Measurements from ENCODE around the gene PIK3IP1. TPM values are rescaled to one million over a fixed set of nuclear protein-coding genes. Genes with fewer than 3 reads are reported as not detected.
"Not testable (repeated sequence)": the region's sequence is repeated elsewhere in the genome, so short reads cannot be mapped to it uniquely, and the experiment has no call there.

PIK3IP1 gene, protein sequence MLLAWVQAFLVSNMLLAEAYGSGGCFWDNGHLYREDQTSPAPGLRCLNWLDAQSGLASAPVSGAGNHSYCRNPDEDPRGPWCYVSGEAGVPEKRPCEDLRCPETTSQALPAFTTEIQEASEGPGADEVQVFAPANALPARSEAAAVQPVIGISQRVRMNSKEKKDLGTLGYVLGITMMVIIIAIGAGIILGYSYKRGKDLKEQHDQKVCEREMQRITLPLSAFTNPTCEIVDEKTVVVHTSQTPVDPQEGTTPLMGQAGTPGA
- 10 to 100 TPM in 1 of 10 donors, 1 to 10 TPM in 9; 2.8 to 13.2 (median 4.0) TPM for polyA plus RNA-seq (ENCODE audit: insufficient read length in 10 of 10)
- long read RNA-seq, donor 1, partial matches to known transcripts = 0 of 3 reads
- long read RNA-seq, donor 1, other reads (novel, unspliced or antisense) = 0 of 3 reads
- long read RNA-seq, donor 2 = 0 reads
- long read RNA-seq, donor 3 = 0 reads
- long read RNA-seq, donor 4 = 0 reads
- long read RNA-seq, donor 5, partial matches to known transcripts = 0 of 4 reads
- long read RNA-seq, donor 5, other reads (novel, unspliced or antisense) = 0 of 4 reads
- long read RNA-seq, donor 6, partial matches to known transcripts = 0 of 1 reads
- long read RNA-seq, donor 6, other reads (novel, unspliced or antisense) = 0 of 1 reads
- long read RNA-seq, donor 7 = 0 reads
- long read RNA-seq, donor 8, partial matches to known transcripts = 0 of 1 reads
- long read RNA-seq, donor 8, other reads (novel, unspliced or antisense) = 0 of 1 reads
- long read RNA-seq, donor 9 = 0 reads

GRCh38 chr22:31292236-31292989 lies at the start of gene PIK3IP1:
Gene PIK3IP1, minus strand, starts transcription at chr22:31292488. Its CDS starts 144 bp downstream, at chr22:31292344.
- DNase-seq = peak; percentile 76 to 88 (median 84)

DNA sequence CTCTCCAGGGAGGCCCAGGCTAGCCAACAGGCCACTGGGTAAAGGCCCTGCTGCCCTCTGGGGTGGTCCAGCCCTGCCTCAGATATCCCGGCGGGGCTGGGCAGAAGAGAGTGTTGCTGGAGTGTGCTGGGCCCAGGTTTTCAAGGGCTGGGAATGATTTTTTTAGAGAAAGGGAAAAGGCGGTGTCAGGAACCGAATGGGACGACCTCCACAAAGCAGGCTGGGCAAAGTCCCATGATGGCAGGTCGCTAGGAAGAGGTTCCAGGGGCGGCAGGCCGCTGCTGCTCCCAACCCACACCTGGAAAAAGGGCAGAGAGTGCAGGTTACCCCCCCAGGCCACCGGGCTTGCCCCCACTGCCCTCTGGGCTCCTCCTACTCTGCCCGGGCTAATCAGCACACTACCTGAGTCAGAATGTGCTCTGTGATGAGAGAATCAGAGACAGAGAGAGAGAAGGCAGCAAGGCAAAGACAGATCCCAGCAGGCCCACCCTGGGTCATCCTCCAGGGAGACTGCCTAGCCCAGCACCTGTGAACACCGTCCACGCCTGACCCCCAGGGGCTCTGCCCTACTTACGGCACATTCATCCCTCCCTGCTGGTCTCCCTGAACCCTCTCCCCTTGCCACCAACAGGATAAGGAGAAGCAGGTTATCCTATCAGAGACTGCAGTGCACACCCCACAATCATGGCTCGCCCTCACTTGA lies 49.2 kb upstream of the PIK3IP1 start:
- DNase-seq = no peak

DNA sequence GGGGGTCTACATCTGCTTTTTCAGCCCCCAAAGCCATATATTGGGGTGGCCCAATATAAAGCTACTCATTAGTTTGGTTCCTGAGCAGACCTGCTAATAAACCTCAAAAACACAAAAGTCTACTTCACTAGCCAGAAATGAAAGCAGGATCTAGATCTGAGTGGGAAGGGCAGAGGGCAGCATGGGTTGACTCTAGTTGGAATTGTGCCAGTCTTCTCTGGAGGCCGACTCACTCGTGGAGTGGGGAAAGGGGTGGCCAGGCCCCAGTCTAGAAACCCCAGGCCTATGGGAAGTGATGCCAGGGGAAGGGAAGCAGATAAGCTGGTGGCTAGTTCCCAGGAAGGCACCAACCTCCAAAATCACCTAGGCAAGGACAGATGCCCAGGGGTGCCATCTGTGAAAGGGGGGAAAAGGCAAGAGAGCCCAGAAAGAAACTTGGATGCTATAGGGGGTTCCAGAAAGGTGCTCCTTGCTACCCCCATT lies 48.5 kb upstream of the PIK3IP1 start:
- no peak for DNase-seq

DNA sequence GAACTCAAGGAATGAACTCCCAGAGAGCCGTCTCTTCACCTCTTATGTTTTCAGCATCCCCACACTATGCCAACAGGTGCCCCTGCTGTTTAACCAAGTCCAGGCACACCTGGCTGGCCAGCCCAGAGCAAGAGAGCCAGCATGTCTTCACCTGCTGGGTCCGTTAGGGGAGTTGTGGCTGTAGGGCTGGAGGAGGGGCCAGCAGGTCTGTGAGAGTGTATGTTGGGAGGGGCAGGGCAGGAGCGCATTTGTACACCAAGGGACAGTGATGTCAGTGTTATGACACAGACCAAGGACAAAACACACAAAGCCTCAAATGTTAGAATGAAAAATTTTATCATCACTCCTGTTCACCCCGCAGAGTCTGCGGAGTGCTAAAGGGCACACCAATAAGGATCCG lies 48.1 kb upstream of the PIK3IP1 start:
- no peak for DNase-seq

GRCh38 chr22:31339148-31339832 lies 47.0 kb upstream of the PIK3IP1 start:
- DNase-seq = no peak

DNA sequence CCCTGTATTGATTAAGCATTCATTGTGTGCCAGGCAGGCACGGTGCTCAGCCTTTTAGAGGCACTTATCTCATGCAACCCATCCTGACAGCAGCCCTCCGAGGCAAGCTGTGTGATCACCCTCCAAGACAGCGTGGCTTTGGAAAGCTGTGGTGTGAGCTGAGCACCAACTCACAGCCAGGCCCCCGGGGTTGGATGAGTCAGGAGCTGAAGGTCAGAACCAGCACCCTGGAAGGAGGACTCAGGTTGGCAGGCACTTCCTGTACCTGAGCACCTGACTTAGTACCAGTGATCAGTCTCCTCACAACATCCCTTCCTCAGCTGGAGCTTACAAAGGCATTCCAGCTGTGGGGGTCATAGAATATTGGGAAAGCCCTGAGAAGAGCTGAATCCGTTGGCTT lies 44.9 kb upstream of the PIK3IP1 start:
- no peak for DNase-seq

GRCh38 chr22:31334329-31334728 lies 42.0 kb upstream of the PIK3IP1 start:
- DNase-seq = no peak

DNA sequence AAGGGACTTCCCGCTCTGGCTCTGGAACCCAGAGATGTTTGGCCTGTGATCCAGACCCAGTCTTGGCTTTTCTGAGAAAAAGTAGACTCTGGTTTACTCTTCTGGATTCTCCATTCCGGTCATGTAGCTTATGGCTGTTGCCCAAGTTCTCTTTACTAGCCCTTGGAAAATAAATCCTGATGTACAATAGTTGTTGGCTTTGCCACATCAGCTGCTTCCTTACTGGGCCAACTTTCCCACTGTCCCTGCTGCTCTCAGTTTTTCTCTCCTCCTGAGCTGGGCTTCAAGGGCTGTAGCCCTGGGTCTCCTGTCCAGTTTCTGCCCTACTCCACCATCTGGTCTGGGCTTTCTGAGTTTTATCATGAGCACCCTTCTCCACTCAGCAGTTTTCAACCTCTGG lies 41.4 kb upstream of the PIK3IP1 start:
- peak in 1 of 3 donors; percentile 21 for DNase-seq

DNA sequence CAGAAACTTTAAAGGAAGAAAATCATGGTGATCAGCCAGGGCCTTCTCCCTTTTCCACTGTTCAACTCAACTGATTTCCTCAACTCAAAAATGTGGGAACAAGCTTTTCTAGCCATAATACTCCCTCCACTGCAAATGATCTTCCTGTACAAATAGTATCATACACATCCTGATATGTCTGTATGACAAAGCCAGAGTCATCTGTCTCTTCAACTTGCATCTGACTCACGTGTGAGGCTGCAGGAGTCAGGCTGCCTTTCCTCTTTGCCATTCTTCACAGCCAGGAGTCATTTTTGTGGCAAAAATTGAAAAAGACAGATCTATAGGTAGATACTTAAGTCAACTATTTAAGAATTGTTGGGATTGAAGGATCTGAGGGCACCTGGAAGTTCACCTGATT lies 40.6 kb upstream of the PIK3IP1 start:
- no peak for DNase-seq

- no peak for DNase-seq
Observed at GRCh38 chr22:31332010-31332409, 39.7 kb upstream of the PIK3IP1 start.

GRCh38 chr22:31329453-31330215 lies 37.3 kb upstream of the PIK3IP1 start:
- no peak for DNase-seq

DNA sequence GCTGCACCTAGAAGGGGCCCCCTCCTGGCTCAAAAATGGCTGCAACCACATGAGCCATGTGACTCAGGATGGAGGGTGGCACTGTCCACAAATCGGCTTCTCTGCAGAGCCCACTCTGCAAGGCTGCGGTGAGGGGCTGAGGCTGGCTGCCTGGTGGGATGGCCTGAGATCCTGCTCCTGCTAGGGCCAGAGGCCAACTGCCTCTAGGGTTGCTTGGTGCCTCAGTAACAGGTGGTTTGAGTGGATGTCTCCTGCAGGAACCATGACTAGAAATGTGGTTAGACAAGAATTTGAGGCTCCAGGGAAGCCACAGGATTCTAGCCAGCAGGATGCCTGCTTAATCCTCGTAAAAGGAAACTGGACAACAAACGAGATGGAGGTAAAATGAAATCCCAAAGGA lies 36.7 kb upstream of the PIK3IP1 start:
- DNase-seq = no peak

DNA sequence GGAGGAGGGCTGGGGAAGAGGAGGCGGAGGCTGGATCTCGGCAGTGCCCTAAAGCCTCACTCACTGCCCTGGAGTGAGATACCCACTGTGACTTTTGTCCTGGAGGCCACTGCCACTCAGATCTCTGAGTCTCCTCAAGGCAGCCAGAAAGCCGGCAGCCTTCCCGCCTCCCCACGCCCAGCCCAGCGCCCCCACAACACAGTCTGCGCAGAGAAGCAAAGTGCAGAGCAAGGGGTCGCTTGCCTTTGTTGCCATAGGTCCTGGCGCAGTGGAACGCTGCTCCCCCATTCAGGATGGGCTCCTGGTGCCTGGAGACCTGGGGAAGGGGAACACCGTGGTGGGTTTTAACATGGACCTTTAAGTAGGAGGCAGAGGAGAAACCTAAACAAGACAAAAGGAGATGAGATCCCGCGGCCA lies 36.3 kb upstream of the PIK3IP1 start:
- no peak for DNase-seq

DNA sequence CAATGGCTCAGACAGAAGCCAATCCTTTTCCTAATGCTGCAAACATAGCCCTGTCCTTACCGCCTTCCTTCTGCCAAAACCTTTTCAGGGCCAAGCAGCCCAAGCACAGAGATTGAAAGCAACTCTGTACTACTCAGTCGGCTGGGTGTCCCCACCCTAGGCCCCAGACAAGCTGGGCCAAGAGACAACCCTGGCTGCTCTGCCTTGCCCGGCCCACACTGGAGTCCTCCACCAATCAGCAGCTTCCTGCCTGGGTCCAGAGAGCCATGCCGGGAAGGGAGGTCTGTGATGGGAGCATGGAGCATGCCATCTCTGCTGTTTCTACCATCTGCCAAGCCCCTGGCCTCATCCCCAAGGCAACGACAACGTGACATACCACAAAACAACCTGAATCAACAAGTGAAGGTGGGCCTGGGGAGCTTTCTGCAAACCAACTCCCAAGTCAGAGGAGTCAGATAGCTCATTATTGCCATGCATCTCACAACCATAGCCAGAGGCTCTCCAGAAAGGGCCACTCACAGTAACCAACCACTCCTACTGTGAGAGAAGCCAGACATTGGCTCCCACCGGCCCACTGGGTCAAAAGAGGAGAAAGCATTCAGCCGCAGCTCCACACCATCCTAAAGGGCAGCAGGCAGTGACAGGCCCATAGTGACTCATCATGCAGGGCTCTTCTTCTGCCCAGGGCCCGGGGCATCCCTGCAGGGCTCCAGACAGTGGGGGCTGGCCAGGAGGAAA lies 35.7 kb upstream of the PIK3IP1 start:
- DNase-seq = no peak

DNA sequence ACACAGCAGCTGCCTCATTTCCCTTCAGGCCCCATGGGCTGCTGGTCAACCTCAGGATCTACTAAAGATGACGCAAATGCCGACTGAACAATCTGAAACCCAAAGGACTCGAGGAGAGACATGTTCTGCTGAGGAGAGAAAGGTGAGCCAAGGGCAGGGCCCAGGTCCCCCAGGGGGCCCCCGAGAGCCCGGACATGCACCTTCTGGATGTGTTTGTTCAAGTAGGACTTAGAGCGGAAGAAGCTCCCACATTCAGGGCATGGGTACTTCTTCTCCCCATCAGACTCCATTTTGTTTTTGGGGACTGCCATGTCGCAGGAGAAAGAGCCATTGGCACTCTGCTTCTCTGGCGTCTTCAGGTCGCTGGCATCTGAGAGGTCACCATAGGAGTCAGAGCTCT lies 34.6 kb upstream of the PIK3IP1 start:
- DNase-seq = no peak

DNA sequence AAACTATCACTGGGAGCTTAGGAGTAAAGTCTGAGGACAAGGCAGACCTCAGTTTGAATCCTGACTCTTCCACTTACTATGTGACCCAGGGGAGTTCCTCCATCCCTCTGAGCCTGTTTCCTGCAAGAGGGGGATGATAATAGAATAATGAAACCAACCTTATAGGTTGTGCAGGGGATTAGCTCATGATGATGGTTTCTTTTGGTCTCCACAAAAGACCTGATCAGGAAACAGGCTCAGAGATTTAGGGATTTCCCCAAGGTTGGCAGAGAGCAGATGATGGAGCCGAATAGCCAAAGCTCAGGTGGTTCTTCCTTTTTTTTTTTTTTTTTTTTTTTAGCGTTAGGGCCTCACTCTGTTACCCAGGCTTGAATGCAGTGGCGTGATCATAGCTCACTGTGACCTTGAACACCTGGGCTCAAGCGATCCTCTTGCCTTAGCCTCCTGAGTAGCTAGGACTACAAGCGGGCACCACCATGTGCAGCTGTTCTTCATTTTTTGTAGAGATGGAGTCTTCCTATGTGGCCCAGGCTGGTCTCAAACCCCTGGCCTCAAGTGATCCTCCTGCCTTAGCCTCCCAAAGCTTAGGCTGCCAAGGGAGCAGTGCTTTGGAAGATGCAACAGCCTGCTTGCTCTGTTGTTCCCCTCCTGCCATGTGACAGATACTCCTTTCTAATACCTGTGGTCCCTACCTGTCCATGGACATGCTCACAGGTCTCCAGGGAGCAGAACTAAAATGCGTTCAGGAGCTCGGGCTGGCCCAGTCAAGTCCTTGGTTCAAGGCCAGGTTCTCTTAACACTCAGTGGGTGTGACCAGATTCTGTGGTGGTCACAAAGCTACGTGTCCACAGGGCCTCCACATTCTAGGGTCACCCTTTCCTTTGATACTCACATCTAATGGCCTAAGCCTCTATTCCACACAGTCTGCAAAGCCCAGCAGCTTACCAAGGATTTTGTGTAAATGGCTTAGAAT lies 31.6 kb upstream of the PIK3IP1 start:
- no peak for DNase-seq

- DNase-seq = no peak
Observed at GRCh38 chr22:31321421-31321820, 29.1 kb upstream of the PIK3IP1 start.

- not testable (repeated sequence) for DNase-seq
Observed at GRCh38 chr22:31314220-31314619, 21.9 kb upstream of the PIK3IP1 start.

All from muscle of back (tissue), 13 donors.